Skeletal muscle cell (primary cell): ENCODE data around the gene SNX32.

Experiments
- DNase-seq: peaks from one replicate; pipeline ENCODE4 v3.0.0-alpha.2; 2010; ENCODE audit warnings: low read depth
- H3K4me3 ChIP-seq: 2 replicates; pipeline ENCODE4 v1.5.1; 2011; ENCODE audit warnings: low read depth, mild to moderate bottlenecking, control low read depth, low read length, moderate library complexity

Gene SNX32

GRCh38 chr11:65833297-65834030 lies at the start of gene SNX32:
TSS of gene SNX32 (plus strand) at chr11:65833963. CDS start at chr11:65834066, 103 bp downstream.
- peak within 1 kb of the TSS; percentile 68 for H3K4me3 ChIP-seq
- DNase-seq: peak; percentile 71

GRCh38 chr11:65785319-65786007 lies 48.3 kb upstream of the SNX32 start:
- no peak for DNase-seq
- H3K4me3 ChIP-seq: no peak overlapping the region

- no peak for DNase-seq
- peak overlapping the region; percentile 3 for H3K4me3 ChIP-seq
Observed at GRCh38 chr11:65786008-65786785, 47.6 kb upstream of the SNX32 start.

- H3K4me3 ChIP-seq: peak within 1 kb of the TSS; percentile 3
- no peak for DNase-seq
Observed at GRCh38 chr11:65786786-65787636, 46.8 kb upstream of the SNX32 start, which contains the start of gene OVOL1. TSS of gene OVOL1 (plus strand) at chr11:65787063. CDS start at chr11:65787374, 311 bp downstream.

- DNase-seq: no peak
- no peak overlapping the region for H3K4me3 ChIP-seq
Observed at GRCh38 chr11:65787649-65788622, 45.8 kb upstream of the SNX32 start.

- no peak overlapping the region for H3K4me3 ChIP-seq
- no peak for DNase-seq
Observed at GRCh38 chr11:65788821-65789220, 44.9 kb upstream of the SNX32 start.

- DNase-seq: no peak
- H3K4me3 ChIP-seq: no peak overlapping the region
Observed at GRCh38 chr11:65789230-65790103, 44.3 kb upstream of the SNX32 start.

- no peak for DNase-seq
Observed at GRCh38 chr11:65790104-65790901, 43.5 kb upstream of the SNX32 start.

GRCh38 chr11:65790902-65791650 lies 42.7 kb upstream of the SNX32 start:
- no peak for DNase-seq

More at GRCh38 chr11:65790104-65790901, 43.5 kb upstream of the SNX32 start:
- H3K4me3 ChIP-seq: no peak overlapping the region

GRCh38 chr11:65791719-65792213 lies 42.0 kb upstream of the SNX32 start:
- DNase-seq: no peak
- H3K4me3 ChIP-seq: no peak overlapping the region

More at GRCh38 chr11:65790902-65791650, 42.7 kb upstream of the SNX32 start:
- H3K4me3 ChIP-seq: no peak overlapping the region

GRCh38 chr11:65792456-65792855 lies 41.3 kb upstream of the SNX32 start:
- DNase-seq: no peak
- no peak overlapping the region for H3K4me3 ChIP-seq

- no peak for DNase-seq
Observed at GRCh38 chr11:65793144-65793581, 40.6 kb upstream of the SNX32 start.

GRCh38 chr11:65793625-65794400 lies 40.0 kb upstream of the SNX32 start:
- DNase-seq: no peak
- no peak overlapping the region for H3K4me3 ChIP-seq

More at GRCh38 chr11:65793144-65793581, 40.6 kb upstream of the SNX32 start:
- no peak overlapping the region for H3K4me3 ChIP-seq

GRCh38 chr11:65794570-65795510 lies 38.9 kb upstream of the SNX32 start:
- H3K4me3 ChIP-seq: no peak overlapping the region
- DNase-seq: no peak
